ENCODE data around the gene PFDN6.

GRCh38 chr6:33317669-33318425 is 28.4 kb downstream of the PFDN6 start, which contains the start of gene ZBTB22:
- TF ChIP-seq POLR2A (IDR thresholded peaks at IDR 0.05): peak; percentile 38
- no peak for TF ChIP-seq CTCF (IDR thresholded peaks at IDR 0.05)
- TF ChIP-seq POLR2AphosphoS5 (IDR thresholded peaks at IDR 0.05): peak; percentile 15 to 78 (median 74)
